Nephron progenitor cell (in vitro differentiated cells): Measurements from ENCODE around the gene KIF2C.

Source experiments
- DNase-seq: peaks from one replicate; pipeline ENCODE4 v3.0.0; 2021
- H3K27ac Mint-ChIP-seq: 2 replicates; pipeline ENCODE4 v1.8.0; 2021; ENCODE audit warnings: mild to moderate bottlenecking, moderate library complexity, mixed read lengths
- H3K27me3 Mint-ChIP-seq: 2 replicates; pipeline ENCODE4 v1.8.0; 2021; ENCODE audit warnings: mild to moderate bottlenecking, low read depth, mixed read lengths; ENCODE audit not compliant: poor library complexity
- H3K36me3 Mint-ChIP-seq: 2 replicates; pipeline ENCODE4 v1.8.0; 2021; ENCODE audit warnings: low read depth, mixed read lengths
- H3K4me1 Mint-ChIP-seq: 2 replicates; pipeline ENCODE4 v1.8.0; 2021; ENCODE audit warnings: mixed read lengths
- H3K4me3 Mint-ChIP-seq: 2 replicates; pipeline ENCODE4 v1.8.0; 2021; ENCODE audit warnings: mild to moderate bottlenecking, moderate library complexity, mixed read lengths
- H3K9me3 Mint-ChIP-seq: 2 replicates; pipeline ENCODE4 v1.8.0; 2021; ENCODE audit warnings: mild to moderate bottlenecking, moderate library complexity, mixed read lengths
- TF ChIP-seq, protein P1 (sequence below): fragments of 200-600 bp; sonication (generic); IDR thresholded peaks from 2 replicates; pipeline ENCODE4 v1.5.0; 2021; ENCODE audit warnings: antibody characterized with exemption

The KIF2C gene

DNA sequence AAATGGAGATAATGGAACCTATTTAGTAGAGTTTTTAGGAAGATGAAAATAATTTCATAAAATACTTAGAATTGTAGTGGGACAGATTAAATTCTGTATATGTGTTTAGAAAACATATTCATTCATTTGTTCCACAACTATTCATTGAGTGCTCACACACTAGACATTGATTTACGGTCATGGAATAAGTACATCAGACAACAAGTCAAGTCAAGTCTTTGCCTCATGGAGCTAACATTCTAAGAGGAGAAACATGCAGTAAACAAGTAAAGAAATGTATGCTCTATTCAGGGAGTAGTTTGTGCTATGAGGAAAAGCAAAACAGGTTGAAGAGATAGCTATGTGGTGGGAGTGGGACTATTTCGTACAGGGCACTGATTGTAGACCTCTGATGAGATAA is 77.7 kb downstream of the KIF2C start:
- peaks cover 4% of the 10 kb centered on the region for H3K27me3 Mint-ChIP-seq
- peaks cover 63% of the 10 kb centered on the region for H3K4me1 Mint-ChIP-seq
- peaks cover 18% of the 10 kb centered on the region for H3K36me3 Mint-ChIP-seq
- TF ChIP-seq, protein P1, sequence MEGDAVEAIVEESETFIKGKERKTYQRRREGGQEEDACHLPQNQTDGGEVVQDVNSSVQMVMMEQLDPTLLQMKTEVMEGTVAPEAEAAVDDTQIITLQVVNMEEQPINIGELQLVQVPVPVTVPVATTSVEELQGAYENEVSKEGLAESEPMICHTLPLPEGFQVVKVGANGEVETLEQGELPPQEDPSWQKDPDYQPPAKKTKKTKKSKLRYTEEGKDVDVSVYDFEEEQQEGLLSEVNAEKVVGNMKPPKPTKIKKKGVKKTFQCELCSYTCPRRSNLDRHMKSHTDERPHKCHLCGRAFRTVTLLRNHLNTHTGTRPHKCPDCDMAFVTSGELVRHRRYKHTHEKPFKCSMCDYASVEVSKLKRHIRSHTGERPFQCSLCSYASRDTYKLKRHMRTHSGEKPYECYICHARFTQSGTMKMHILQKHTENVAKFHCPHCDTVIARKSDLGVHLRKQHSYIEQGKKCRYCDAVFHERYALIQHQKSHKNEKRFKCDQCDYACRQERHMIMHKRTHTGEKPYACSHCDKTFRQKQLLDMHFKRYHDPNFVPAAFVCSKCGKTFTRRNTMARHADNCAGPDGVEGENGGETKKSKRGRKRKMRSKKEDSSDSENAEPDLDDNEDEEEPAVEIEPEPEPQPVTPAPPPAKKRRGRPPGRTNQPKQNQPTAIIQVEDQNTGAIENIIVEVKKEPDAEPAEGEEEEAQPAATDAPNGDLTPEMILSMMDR, result no peak
- no peak overlapping the region for H3K27ac Mint-ChIP-seq
- DNase-seq, result no peak
- peak overlapping the region; percentile 47 for H3K4me3 Mint-ChIP-seq
- H3K9me3 Mint-ChIP-seq, result peaks cover 9% of the 10 kb centered on the region
